Measurements from ENCODE around the gene NF1.

DNA sequence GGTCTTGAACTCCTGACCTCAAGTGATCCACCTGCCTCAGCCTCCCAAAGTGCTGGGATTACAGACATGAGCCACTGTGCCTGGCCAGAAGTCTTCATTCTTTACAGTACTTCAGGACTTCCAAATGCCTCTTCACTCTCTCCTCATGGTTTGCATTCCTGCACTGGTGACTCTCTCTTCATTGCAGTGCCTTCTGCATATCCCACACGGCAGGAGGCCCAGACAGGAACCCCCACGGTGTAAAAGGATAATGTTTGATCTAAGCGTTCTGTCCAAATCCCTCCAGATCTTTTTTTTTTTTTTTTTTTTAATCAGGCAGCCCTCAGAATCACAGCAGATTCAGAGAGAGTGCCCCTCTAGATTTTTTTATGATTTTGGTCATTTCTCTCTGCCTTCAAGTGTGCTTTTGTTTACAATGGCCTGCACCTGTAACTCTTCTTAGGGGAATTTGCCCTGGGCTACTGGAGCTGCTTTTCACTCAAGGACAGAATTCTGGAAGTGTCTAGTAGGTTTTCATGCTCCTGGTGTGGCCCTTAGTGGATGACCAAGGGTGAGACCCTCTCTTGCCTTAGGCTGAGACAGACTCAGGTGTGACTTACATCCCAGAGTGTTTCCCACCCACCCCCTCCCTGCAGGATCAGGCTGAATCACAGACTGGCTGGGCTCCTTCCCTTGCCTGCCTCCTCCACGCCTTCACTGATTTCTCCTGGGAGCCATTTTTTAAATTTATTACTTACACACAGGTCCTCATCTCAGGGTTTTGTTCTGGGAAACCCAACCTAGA, 19.8 kb upstream of the NF1 start:
- TF ChIP-seq, protein P1, sequence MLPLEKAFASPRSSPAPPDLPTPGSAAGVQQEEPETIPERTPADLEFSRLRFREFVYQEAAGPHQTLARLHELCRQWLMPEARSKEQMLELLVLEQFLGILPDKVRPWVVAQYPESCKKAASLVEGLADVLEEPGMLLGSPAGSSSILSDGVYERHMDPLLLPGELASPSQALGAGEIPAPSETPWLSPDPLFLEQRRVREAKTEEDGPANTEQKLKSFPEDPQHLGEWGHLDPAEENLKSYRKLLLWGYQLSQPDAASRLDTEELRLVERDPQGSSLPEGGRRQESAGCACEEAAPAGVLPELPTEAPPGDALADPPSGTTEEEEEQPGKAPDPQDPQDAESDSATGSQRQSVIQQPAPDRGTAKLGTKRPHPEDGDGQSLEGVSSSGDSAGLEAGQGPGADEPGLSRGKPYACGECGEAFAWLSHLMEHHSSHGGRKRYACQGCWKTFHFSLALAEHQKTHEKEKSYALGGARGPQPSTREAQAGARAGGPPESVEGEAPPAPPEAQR (CRISPR knock-in tag; IDR thresholded peaks at IDR 0.05): no peak
- TF ChIP-seq NR2C2 (CRISPR knock-in tag; IDR thresholded peaks at IDR 0.05) (no peak), IRF2 (CRISPR knock-in tag; IDR thresholded peaks at IDR 0.05; ENCODE audit: borderline replicate concordance, low read depth) (no peak)
- TF ChIP-seq, protein P2, sequence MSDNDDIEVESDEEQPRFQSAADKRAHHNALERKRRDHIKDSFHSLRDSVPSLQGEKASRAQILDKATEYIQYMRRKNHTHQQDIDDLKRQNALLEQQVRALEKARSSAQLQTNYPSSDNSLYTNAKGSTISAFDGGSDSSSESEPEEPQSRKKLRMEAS (CRISPR knock-in tag; IDR thresholded peaks at IDR 0.05): no peak
